Left kidney (tissue), 8 donors: ENCODE results near the gene HERPUD1. TPM values are rescaled to one million over a fixed set of nuclear protein-coding genes. Genes with fewer than 3 reads are reported as not detected.
"Not testable (repeated sequence)": the region's sequence is repeated elsewhere in the genome, so short reads cannot be mapped to it uniquely, and the experiment has no call there.

ENCODE experiments used
- DNase-seq: peaks from one replicate; pipeline ENCODE4 v3.0.0-alpha.2; 2013
- long read RNA-seq, 8 donors: transcript quantifications; one replicate each; lab custom pipeline, GENCODE V29; 2026
- polyA plus RNA-seq: library from polyadenylated mRNA; unstranded; fragments of 120-200 nt; gene quantifications from one replicate; pipeline ENCODE4 v1.2.1, GENCODE V29; 2013; ENCODE audit not compliant: insufficient read length

The HERPUD1 gene, protein sequence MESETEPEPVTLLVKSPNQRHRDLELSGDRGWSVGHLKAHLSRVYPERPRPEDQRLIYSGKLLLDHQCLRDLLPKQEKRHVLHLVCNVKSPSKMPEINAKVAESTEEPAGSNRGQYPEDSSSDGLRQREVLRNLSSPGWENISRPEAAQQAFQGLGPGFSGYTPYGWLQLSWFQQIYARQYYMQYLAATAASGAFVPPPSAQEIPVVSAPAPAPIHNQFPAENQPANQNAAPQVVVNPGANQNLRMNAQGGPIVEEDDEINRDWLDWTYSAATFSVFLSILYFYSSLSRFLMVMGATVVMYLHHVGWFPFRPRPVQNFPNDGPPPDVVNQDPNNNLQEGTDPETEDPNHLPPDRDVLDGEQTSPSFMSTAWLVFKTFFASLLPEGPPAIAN
- 117 TPM for polyA plus RNA-seq
- long read RNA-seq, donor 1, transcript HERPUD1-204 (8 exons, 2,946 nt), result major isoform, 39 of 80 reads
- long read RNA-seq, donor 1, transcript HERPUD1-216 (2 exons, 509 nt), result minor isoform, 7 of 80 reads
- long read RNA-seq, donor 1, partial matches to known transcripts, result 24 of 80 reads
- long read RNA-seq, donor 1, other reads (novel, unspliced or antisense), result 0 of 80 reads
- long read RNA-seq, donor 2, transcript HERPUD1-204 (8 exons, 2,946 nt), result major isoform, 31 of 40 reads
- long read RNA-seq, donor 2, partial matches to known transcripts, result 0 of 40 reads
- long read RNA-seq, donor 2, other reads (novel, unspliced or antisense), result 0 of 40 reads
- long read RNA-seq, donor 3, transcript HERPUD1-204 (8 exons, 2,946 nt), result major isoform, 14 of 19 reads
- long read RNA-seq, donor 3, partial matches to known transcripts, result 0 of 19 reads
- long read RNA-seq, donor 3, other reads (novel, unspliced or antisense), result 0 of 19 reads
- long read RNA-seq, donor 4, partial matches to known transcripts, result 0 of 3 reads
- long read RNA-seq, donor 4, other reads (novel, unspliced or antisense), result 0 of 3 reads
- long read RNA-seq, donor 5, transcript HERPUD1-204 (8 exons, 2,946 nt), result major isoform, 40 of 72 reads
- long read RNA-seq, donor 5, transcript HERPUD1-216 (2 exons, 509 nt), result minor isoform, 6 of 72 reads
- long read RNA-seq, donor 5, partial matches to known transcripts, result 17 of 72 reads
- long read RNA-seq, donor 5, other reads (novel, unspliced or antisense), result 0 of 72 reads
- long read RNA-seq, donor 6, transcript HERPUD1-204 (8 exons, 2,946 nt), result major isoform, 35 of 71 reads
- long read RNA-seq, donor 6, partial matches to known transcripts, result 25 of 71 reads
- long read RNA-seq, donor 6, other reads (novel, unspliced or antisense), result 0 of 71 reads
- long read RNA-seq, donor 7, transcript HERPUD1-204 (8 exons, 2,946 nt), result major isoform, 27 of 52 reads
- long read RNA-seq, donor 7, transcript HERPUD1-216 (2 exons, 509 nt), result minor isoform, 6 of 52 reads
- long read RNA-seq, donor 7, partial matches to known transcripts, result 10 of 52 reads
- long read RNA-seq, donor 7, other reads (novel, unspliced or antisense), result 0 of 52 reads
- long read RNA-seq, donor 8, transcript HERPUD1-204 (8 exons, 2,946 nt), result major isoform, 21 of 26 reads
- long read RNA-seq, donor 8, partial matches to known transcripts, result 0 of 26 reads
- long read RNA-seq, donor 8, other reads (novel, unspliced or antisense), result 0 of 26 reads

- DNase-seq, result peak; percentile 97
Measured at GRCh38 chr16:56931892-56932720, at the start of gene HERPUD1. Gene HERPUD1 (plus strand): TSS chr16:56932142. CDS start chr16:56932245, 103 bp downstream.

GRCh38 chr16:56883586-56883985 lies 48.4 kb upstream of the HERPUD1 start:
- DNase-seq, result no peak

- DNase-seq, result no peak
Measured at GRCh38 chr16:56884026-56884582, 47.8 kb upstream of the HERPUD1 start.

DNA sequence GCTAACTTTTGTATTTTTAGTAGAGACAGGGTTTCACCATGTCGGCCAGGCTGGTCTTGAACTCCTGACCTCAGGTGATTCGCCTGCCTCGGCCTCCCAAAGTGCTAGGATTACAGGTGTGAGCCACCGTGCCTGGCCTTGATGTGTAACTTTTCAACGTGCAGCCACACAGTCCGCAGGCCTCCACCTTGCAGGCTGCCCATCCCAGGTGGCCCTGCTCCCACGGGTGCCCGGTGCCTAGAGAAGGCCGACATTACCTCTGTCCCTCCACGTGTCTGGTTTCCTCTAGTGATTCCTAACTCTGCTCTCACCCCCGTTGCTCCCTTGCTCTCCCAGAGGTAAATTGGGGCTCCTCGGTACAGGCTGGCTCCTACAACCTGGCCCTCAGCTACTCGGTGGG lies 47.0 kb upstream of the HERPUD1 start:
- not testable (repeated sequence) for DNase-seq

- DNase-seq, result no peak
Measured at GRCh38 chr16:56885446-56886162, 46.3 kb upstream of the HERPUD1 start.

DNA sequence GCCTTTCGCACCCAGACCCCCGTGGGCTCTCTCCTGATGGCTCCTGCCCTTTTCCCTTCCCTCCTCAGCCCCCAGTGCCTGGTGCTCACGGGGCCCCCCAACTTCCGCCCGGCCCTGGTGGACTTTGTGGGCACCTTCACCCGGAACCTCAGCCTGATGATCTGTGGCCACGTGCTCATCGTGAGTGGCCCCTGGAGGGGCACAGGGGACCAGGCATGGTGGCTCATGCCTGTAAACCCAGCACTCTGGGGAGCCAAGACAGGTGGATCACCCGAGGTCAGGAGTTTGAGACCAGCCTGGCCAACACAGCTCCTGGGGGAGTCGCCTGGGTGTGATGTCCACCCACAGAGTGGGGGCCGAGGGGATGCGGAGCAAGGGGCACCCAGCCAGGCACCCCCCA lies 45.6 kb upstream of the HERPUD1 start:
- no peak for DNase-seq

DNA sequence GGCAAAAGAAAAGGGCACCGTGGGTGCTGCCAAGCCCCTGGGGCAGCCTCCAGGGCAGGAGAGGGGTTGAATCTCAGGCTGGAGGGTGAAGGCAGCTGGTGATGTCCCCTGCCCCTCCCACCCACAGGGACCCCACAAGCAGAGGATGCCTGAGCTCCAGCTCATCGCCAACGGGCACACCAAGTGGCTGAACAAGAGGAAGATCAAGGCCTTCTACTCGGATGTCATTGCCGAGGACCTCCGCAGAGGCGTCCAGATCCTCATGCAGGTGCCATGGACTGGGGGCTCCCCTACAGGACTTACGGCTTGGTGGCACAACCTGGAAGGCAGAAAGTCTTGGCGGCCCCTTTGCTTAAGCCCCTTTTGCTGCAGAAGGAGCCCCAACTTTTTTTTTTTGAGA lies 45.1 kb upstream of the HERPUD1 start:
- no peak for DNase-seq

- no peak for DNase-seq
Measured at GRCh38 chr16:56888806-56889205, 43.1 kb upstream of the HERPUD1 start.

DNA sequence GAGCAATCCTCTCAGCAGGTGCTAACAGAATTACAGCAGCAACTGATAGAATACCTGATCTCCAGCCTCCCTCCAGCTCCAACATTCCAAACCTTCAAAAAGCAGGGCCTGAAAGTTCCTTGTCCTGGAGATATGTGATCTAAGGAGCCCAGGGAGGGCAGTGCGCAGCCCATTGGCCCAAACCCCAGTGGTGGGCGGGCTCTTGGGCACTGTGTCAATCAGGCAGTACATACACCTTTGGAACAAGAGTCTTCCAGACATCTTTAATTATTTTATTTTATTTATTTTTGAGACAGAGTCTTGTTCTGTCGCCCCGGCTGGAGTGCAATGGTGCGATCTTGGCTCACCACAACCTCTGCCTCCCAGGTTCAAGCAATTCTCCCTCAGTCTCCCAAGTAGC lies 42.7 kb upstream of the HERPUD1 start:
- no peak for DNase-seq

DNA sequence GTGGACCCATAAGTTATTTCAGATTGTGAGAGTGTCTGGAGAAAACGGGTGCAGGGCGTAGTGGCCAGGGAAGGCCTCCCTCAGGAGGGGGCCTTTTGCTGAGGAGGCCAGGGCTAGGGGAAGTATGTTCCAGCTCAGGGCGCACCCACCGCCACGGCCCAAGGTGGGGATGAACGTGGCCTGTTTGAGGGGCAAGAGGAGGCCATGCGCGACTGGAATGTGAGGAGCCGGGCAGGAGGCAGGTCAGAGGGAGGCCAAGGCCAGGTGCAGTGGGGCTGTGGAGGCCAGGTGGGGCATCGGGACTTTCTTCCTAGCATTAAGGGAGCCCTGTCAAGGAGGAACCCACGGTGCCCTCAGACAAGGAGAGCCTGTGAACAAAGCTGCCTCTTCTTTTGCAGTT lies 40.3 kb upstream of the HERPUD1 start:
- no peak for DNase-seq

- DNase-seq, result no peak
Measured at GRCh38 chr16:56892705-56893104, 39.2 kb upstream of the HERPUD1 start.

DNA sequence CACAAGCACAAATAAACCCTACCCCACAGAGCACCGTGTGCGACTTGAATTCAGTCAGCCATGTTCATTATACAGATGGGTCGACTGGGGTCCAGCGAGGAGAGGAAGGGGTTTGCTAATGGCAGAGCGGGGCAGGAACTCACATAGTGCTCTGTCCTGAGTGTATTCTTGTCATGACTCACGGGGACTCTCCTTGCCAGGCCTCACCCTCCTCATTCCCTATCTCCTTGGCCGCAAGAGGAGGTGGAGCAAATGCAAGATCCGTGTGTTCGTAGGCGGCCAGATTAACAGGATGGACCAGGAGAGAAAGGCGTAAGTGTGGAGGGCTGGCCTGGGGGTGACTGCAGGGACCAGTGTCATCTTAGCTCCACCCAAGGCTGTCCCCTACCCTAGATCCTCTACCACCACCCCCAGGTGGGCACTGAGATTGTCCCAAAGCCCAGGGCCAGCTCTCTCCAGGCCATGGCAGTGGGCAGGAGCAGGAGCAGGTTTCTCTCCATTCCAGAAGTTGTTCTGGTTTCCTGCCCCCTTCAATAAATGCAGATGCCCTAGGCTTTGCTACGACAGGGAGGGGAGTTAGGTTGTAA lies 37.5 kb upstream of the HERPUD1 start:
- DNase-seq, result no peak

DNA sequence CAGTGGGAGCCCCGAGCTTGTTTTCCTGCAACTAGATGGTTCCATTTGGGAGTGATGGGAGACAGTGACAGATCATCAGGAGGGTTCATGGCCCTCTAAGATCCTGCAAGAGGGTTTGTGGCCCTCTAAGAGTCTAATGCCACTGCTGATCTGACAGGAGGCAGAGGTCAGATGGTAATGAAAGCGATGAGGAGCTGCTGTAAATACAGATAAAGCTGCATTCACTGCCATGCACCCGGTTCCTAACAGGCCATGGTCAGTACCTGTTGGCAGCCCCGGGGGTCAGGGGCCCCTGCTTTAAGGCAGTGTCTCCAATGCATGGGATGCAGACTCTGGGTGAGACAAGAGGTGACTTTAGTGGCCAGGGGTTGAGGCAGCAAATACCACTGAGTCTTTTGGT lies 36.1 kb upstream of the HERPUD1 start:
- no peak for DNase-seq

GRCh38 chr16:56896244-56896643 lies 35.7 kb upstream of the HERPUD1 start:
- DNase-seq, result no peak

DNA sequence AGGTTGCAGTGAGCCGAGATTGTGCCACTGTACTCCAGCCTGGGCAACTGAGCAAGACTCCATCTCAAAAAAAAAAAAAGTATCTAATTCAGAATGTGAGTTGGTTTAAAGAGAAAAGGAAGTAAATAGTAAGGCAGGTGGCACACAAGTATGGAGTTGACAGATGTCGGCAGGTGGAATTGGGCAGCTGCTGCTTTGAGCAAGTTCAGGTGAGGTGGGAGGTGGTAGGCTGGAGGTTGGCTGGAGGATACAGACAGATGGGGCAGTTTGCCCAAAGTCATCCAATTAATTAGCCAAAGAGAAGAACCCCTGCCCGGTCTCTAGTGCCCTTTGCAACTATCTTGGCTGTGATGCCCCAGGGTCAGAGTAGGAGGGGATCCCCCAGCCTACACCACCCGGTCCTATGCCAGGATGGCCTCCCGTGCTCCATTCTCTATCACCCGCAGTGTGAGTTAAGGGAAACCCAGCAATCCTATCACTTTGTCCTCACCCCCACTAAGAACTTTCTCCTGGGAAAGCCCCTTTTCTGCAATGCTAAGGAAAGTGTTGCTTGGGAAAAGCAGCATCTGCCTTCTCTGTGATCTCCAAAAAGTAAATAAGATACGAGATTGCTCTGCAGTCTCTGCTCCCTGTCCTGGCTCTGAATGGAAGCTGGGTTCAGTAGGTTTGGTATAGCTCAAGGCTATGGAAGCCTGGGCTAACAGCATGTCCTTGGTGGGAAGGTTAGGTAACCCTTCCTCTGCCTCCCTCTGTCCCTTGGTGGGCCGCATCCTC lies 34.7 kb upstream of the HERPUD1 start:
- no peak for DNase-seq

DNA sequence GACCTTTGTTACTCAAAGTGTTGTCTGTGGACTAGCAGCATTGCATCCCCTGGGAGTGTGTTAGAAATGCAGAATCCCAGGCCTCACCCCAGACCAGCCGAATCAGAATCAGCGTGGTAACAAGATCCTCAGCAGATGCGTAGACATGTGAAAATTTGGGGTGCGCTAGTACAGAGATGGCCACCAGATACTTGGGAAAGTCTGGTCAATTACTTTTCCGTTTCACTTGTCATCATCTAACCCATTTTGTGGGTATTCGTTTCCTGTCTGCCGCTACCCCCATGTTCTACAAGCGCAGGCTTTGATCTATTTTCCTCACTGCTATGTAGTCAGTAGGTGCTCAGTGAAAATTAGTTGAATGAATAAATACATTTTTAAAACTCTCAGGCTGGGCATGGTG lies 33.1 kb upstream of the HERPUD1 start:
- no peak for DNase-seq

GRCh38 chr16:56903866-56904265 lies 28.1 kb upstream of the HERPUD1 start:
- DNase-seq, result no peak

GRCh38 chr16:56907401-56907800 lies 24.5 kb upstream of the HERPUD1 start:
- DNase-seq, result no peak
